ENCODE data around the gene RGR.

- TF ChIP-seq CTCF (conservative IDR thresholded peaks at IDR 0.05) = no peak
- no peak for TF ChIP-seq ZFX (IDR thresholded peaks at IDR 0.05)
Measured at GRCh38 chr10:84254552-84255478, 10.0 kb downstream of the RGR start.
